NCI-H345 treated with DMSO at 0.1 percent for 48 hours (cell line): ENCODE data around the gene CKS1B.

ENCODE experiments used
- DNase-seq: peaks from one replicate; lab custom pipeline; 2025; ENCODE audit not compliant: unreplicated experiment; lab: John Stamatoyannopoulos, UW

CKS1B gene

GRCh38 chr1:154974102-154974807, at the start of gene CKS1B:
CKS1B (plus strand) TSS chr1:154974681; CDS start chr1:154974746, 65 bp downstream.
- DNase-seq = peak; percentile 100

- DNase-seq = no peak
These were observed 48.9 kb upstream of the CKS1B start for GRCh38 chr1:154925335-154926170.

- DNase-seq = no peak
These were observed 48.3 kb upstream of the CKS1B start for GRCh38 chr1:154926201-154926600.

- no peak for DNase-seq
These were observed 42.5 kb upstream of the CKS1B start for GRCh38 chr1:154931940-154932487.

GRCh38 chr1:154934358-154934948, 40.0 kb upstream of the CKS1B start:
- no peak for DNase-seq

- DNase-seq = no peak
These were observed 38.5 kb upstream of the CKS1B start for GRCh38 chr1:154935749-154936554.

- peak; percentile 99 for DNase-seq
These were observed 37.9 kb upstream of the CKS1B start, which contains the start of gene PMVK for GRCh38 chr1:154936555-154937084. PMVK (minus strand) TSS chr1:154936719; CDS start chr1:154936685, 34 bp downstream.

GRCh38 chr1:154937085-154937987, 37.1 kb upstream of the CKS1B start:
- peak; percentile 99 for DNase-seq

- DNase-seq = no peak
These were observed 36.5 kb upstream of the CKS1B start for GRCh38 chr1:154937988-154938386.

- no peak for DNase-seq
These were observed 35.7 kb upstream of the CKS1B start for GRCh38 chr1:154938604-154939399.

GRCh38 chr1:154940213-154940560, 34.3 kb upstream of the CKS1B start:
- no peak for DNase-seq

- DNase-seq = no peak
These were observed 33.8 kb upstream of the CKS1B start for GRCh38 chr1:154940651-154941194.

GRCh38 chr1:154941333-154942013, 33.0 kb upstream of the CKS1B start:
- DNase-seq = no peak

GRCh38 chr1:154943649-154944400, 30.7 kb upstream of the CKS1B start:
- peak; percentile 58 for DNase-seq

GRCh38 chr1:154944401-154945159, 29.9 kb upstream of the CKS1B start:
- no peak for DNase-seq
